ENCODE measurements around the gene TMED3. TPM values are rescaled to one million over a fixed set of nuclear protein-coding genes. Genes with fewer than 3 reads are reported as not detected.

TMED3 gene
- total and polyA plus RNA-seq, 8 donors, result 53.9 to 80.5 (median 56.6) TPM

GRCh38 chr15:79341396-79341795 is 30.5 kb downstream of the TMED3 start:
- no peaks in the 10 kb centered on the region for H3K36me3 ChIP-seq
- DNase-seq (no peak), ATAC-seq (no peak)
- H3K27me3 ChIP-seq, result no peaks in the 10 kb centered on the region
- H3K4me1 ChIP-seq, result no peaks in the 10 kb centered on the region
- no peaks in the 10 kb centered on the region for H3K9me3 ChIP-seq
- no peak for TF ChIP-seq CTCF (IDR thresholded peaks at IDR 0.05)
- no peak overlapping the region for H3K27ac ChIP-seq
- intact Hi-C loops (cut with DNase I), result no loop called here
- H3K4me3 ChIP-seq, result no peak overlapping the region

GRCh38 chr15:79349525-79349924 is 38.6 kb downstream of the TMED3 start:
- no peak overlapping the region for H3K27ac ChIP-seq
- no peaks in the 10 kb centered on the region for H3K27me3 ChIP-seq
- intact Hi-C loops (cut with DNase I), result no loop called here
- no peak for TF ChIP-seq CTCF (IDR thresholded peaks at IDR 0.05)
- DNase-seq, result no peak
- ATAC-seq, result no peak
- H3K36me3 ChIP-seq, result no peaks in the 10 kb centered on the region
- H3K9me3 ChIP-seq, result no peaks in the 10 kb centered on the region
- H3K4me3 ChIP-seq, result no peak overlapping the region
- H3K4me1 ChIP-seq, result no peaks in the 10 kb centered on the region

- Histone ChIP-seq H3K27ac (no peak overlapping the region), H3K27me3 (no peaks in the 10 kb centered on the region), H3K4me3 (no peak overlapping the region), H3K9me3 (no peaks in the 10 kb centered on the region), H3K36me3 (no peaks in the 10 kb centered on the region), H3K4me1 (no peaks in the 10 kb centered on the region)
- TF ChIP-seq CTCF (IDR thresholded peaks at IDR 0.05), result no peak
- no peak for ATAC-seq
- DNase-seq, result no peak
- intact Hi-C loops (cut with DNase I), result no loop called here
Observed at GRCh38 chr15:79352206-79352605, 41.3 kb downstream of the TMED3 start.

- no peaks in the 10 kb centered on the region for H3K27me3 ChIP-seq
- DNase-seq (no peak), ATAC-seq (no peak)
- H3K36me3 ChIP-seq, result no peaks in the 10 kb centered on the region
- H3K4me1 ChIP-seq, result no peaks in the 10 kb centered on the region
- no peak overlapping the region for H3K27ac ChIP-seq
- H3K9me3 ChIP-seq, result no peaks in the 10 kb centered on the region
- intact Hi-C loops (cut with DNase I), result no loop called here
- no peak overlapping the region for H3K4me3 ChIP-seq
- TF ChIP-seq CTCF (IDR thresholded peaks at IDR 0.05), result no peak
Observed at GRCh38 chr15:79357566-79357965, 46.7 kb downstream of the TMED3 start.

GRCh38 chr15:79358069-79358468 is 47.2 kb downstream of the TMED3 start:
- no peaks in the 10 kb centered on the region for H3K9me3 ChIP-seq
- no peaks in the 10 kb centered on the region for H3K36me3 ChIP-seq
- H3K4me1 ChIP-seq, result no peaks in the 10 kb centered on the region
- intact Hi-C loops (cut with DNase I), result no loop called here
- ATAC-seq (no peak), DNase-seq (no peak)
- no peak overlapping the region for H3K4me3 ChIP-seq
- TF ChIP-seq CTCF (IDR thresholded peaks at IDR 0.05), result no peak
- H3K27ac ChIP-seq, result no peak overlapping the region
- no peaks in the 10 kb centered on the region for H3K27me3 ChIP-seq
